HepG2 (cell line): ENCODE results near the gene MBD5. TPM values are rescaled to one million over a fixed set of nuclear protein-coding genes. Genes with fewer than 3 reads are reported as not detected.

Experiments used
- BCLAF1 ChIP-seq: fragments of 450-650 bp; IDR thresholded peaks from 2 replicates; pipeline ENCODE4 v1.6.1; 2017; ENCODE audit warnings: mild to moderate bottlenecking
- CERS6 ChIP-seq: sonication (generic); formaldehyde crosslinking; IDR thresholded peaks from 2 replicates; pipeline ENCODE4 v1.5.0; 2020; ENCODE audit warnings: missing genetic modification reagents
- GLMP ChIP-seq: sonication (generic); formaldehyde crosslinking; IDR thresholded peaks from 2 replicates; pipeline ENCODE4 v1.9.0; 2021; ENCODE audit warnings: missing genetic modification reagents, mild to moderate bottlenecking, borderline replicate concordance
- HMG20A ChIP-seq: IDR thresholded peaks from 2 replicates; pipeline ENCODE4 v1.6.1; 2016; ENCODE audit warnings: borderline replicate concordance
- TOPORS ChIP-seq: sonication (generic); formaldehyde crosslinking; IDR thresholded peaks from 2 replicates; pipeline ENCODE4 v1.8.0; 2023; ENCODE audit warnings: mild to moderate bottlenecking, missing genetic modification reagents
- UBTF ChIP-seq: sonication (generic); formaldehyde crosslinking; IDR thresholded peaks from 2 replicates; pipeline ENCODE4 v1.4.0; 2020; ENCODE audit warnings: mild to moderate bottlenecking, missing genetic modification reagents
- ZMAT5 ChIP-seq: sonication (generic); formaldehyde crosslinking; IDR thresholded peaks from 2 replicates; pipeline ENCODE4 v1.5.0; 2020; ENCODE audit warnings: mild to moderate bottlenecking, low read depth, missing genetic modification reagents, borderline replicate concordance
- ZNF281 ChIP-seq: sonication (generic); formaldehyde crosslinking; IDR thresholded peaks from 2 replicates; pipeline ENCODE4 v1.4.0; 2020; ENCODE audit warnings: missing genetic modification reagents, borderline replicate concordance
- ZNF30 ChIP-seq: sonication (generic); formaldehyde crosslinking; IDR thresholded peaks from 2 replicates; pipeline ENCODE4 v1.5.0; 2020; ENCODE audit warnings: mild to moderate bottlenecking, missing genetic modification reagents
- ZNF607 ChIP-seq: sonication (generic); formaldehyde crosslinking; IDR thresholded peaks from 2 replicates; pipeline ENCODE4 v1.5.1; 2020; ENCODE audit warnings: missing genetic modification reagents, mild to moderate bottlenecking, borderline replicate concordance
- ZNF629 ChIP-seq: sonication (generic); formaldehyde crosslinking; conservative IDR thresholded peaks from 2 replicates; pipeline ENCODE4 v1.5.0; 2020; ENCODE audit warnings: missing genetic modification reagents
- ZNF678 ChIP-seq: sonication (generic); formaldehyde crosslinking; IDR thresholded peaks from 2 replicates; pipeline ENCODE4 v1.4.0; 2020; ENCODE audit warnings: mild to moderate bottlenecking, missing genetic modification reagents
- ZNF710 ChIP-seq: sonication (generic); formaldehyde crosslinking; IDR thresholded peaks from 2 replicates; pipeline ENCODE4 v1.5.0; 2020; ENCODE audit warnings: mild to moderate bottlenecking, missing genetic modification reagents, borderline replicate concordance
- ZSCAN30 ChIP-seq: sonication (generic); formaldehyde crosslinking; IDR thresholded peaks from 2 replicates; pipeline ENCODE4 v1.5.0; 2020; ENCODE audit warnings: mild to moderate bottlenecking, missing genetic modification reagents
- polyA plus RNA-seq, 8 experiments: library from polyadenylated mRNA; depleted of rRNA in 3 of 8; stranded (reverse) in 7 of 8; unstranded in 1 of 8; fragments of >200 nt; fragmentation: Illumina TruSeq in 4 of 8; extraction: Trizol in 4 of 8; gene quantifications; 2 replicates each; pipeline versions ENCODE4 v1.2.1 to v1.2.3, GENCODE V29; 2011 to 2016; ENCODE audit warnings: low read depth in 4 of 8, missing spikeins in 1 of 8, mixed read lengths in 1 of 8; ENCODE audit not compliant: insufficient read depth in 1 of 8
- total RNA-seq, 5 experiments: library from RNA; depleted of rRNA; stranded (reverse); fragments of >200 nt; fragmentation: Illumina TruSeq; extraction: Trizol; gene quantifications; 2 replicates each; pipeline ENCODE4 v1.2.3, GENCODE V29; 2016; ENCODE audit warnings: low read depth in 1 of 5

Gene MBD5
- total and polyA plus RNA-seq, 2 of the 13 experiments (the other 11 are each of a cell fraction or from before 2014, with no cell fraction given), result 13.5 to 26.4 TPM

GRCh38 chr2:148020111-148021058 lies 506 bp upstream of the MBD5 start, which contains the start of gene ORC4 (continued):
- TF ChIP-seq ZNF281 (peak; percentile 98), BCLAF1 (no peak), CERS6 (CRISPR knock-in tag) (no peak), HMG20A (peak; percentile 29), ZNF629 (0 out of 2 replicates have a peak, but pooled peaks have one; percentile 48), ZSCAN30 (no peak), GLMP (no peak), ZMAT5 (no peak), ZNF678 (peak; percentile 97), TOPORS (0 out of 2 replicates have a peak, but pooled peaks have one; percentile 68), ZNF710 (CRISPR knock-in tag) (peak; percentile 77; the same call in 1 of the 2 replicates), ZNF607 (CRISPR knock-in tag) (peak; percentile 91; the same call in 1 of the 2 replicates), ZNF30 (CRISPR knock-in tag) (no peak), UBTF (CRISPR knock-in tag) (peak; percentile 98)
